Midbrain (tissue), 1 donor: Measurements from ENCODE around the gene EFHC1.
"Not testable (repeated sequence)": the region's sequence is repeated elsewhere in the genome, so short reads cannot be mapped to it uniquely, and the experiment has no call there.

Experiments used
- DNase-seq: peaks from one replicate; lab custom pipeline; 2025; lab: John Stamatoyannopoulos, UW

The EFHC1 gene

GRCh38 chr6:52438926-52439325, 18.8 kb downstream of the EFHC1 start:
- DNase-seq: no peak

- DNase-seq: no peak
Measured at GRCh38 chr6:52454556-52454955, 34.4 kb downstream of the EFHC1 start.

- no peak for DNase-seq
Measured at GRCh38 chr6:52457096-52457495, 37.0 kb downstream of the EFHC1 start.

GRCh38 chr6:52461194-52461593, 41.1 kb downstream of the EFHC1 start:
- DNase-seq: not testable (repeated sequence)

GRCh38 chr6:52474173-52474572, 54.0 kb downstream of the EFHC1 start:
- no peak for DNase-seq

- DNase-seq: no peak
Measured at GRCh38 chr6:52475307-52475706, 55.2 kb downstream of the EFHC1 start.

- DNase-seq: no peak
Measured at GRCh38 chr6:52482903-52483670, 62.9 kb downstream of the EFHC1 start.

GRCh38 chr6:52483671-52484003, 63.5 kb downstream of the EFHC1 start:
- DNase-seq: no peak

GRCh38 chr6:52489881-52490280, 69.7 kb downstream of the EFHC1 start:
- no peak for DNase-seq

GRCh38 chr6:52491203-52492069, 71.3 kb downstream of the EFHC1 start:
- DNase-seq: no peak

GRCh38 chr6:52493669-52494068, 73.5 kb downstream of the EFHC1 start:
- no peak for DNase-seq

- DNase-seq: no peak
Measured at GRCh38 chr6:52494298-52495072, 74.3 kb downstream of the EFHC1 start.

GRCh38 chr6:52495922-52496321, 75.8 kb downstream of the EFHC1 start:
- no peak for DNase-seq

GRCh38 chr6:52496631-52497030, 76.5 kb downstream of the EFHC1 start:
- DNase-seq: no peak

GRCh38 chr6:52497652-52498408, 77.7 kb downstream of the EFHC1 start:
- DNase-seq: no peak

- DNase-seq: no peak
Measured at GRCh38 chr6:52498538-52499017, 78.4 kb downstream of the EFHC1 start.

- DNase-seq: no peak
Measured at GRCh38 chr6:52499026-52499425, 78.9 kb downstream of the EFHC1 start.

- no peak for DNase-seq
Measured at GRCh38 chr6:52499681-52500236, 79.6 kb downstream of the EFHC1 start.

- no peak for DNase-seq
Measured at GRCh38 chr6:52500238-52501129, 80.3 kb downstream of the EFHC1 start.

- no peak for DNase-seq
Measured at GRCh38 chr6:52502306-52503029, 82.3 kb downstream of the EFHC1 start.
